HepG2 (cell line): Measurements from ENCODE around the gene ERICH6. TPM values are rescaled to one million over a fixed set of nuclear protein-coding genes. Genes with fewer than 3 reads are reported as not detected.

Source experiments
- ELF3 ChIP-seq: IDR thresholded peaks from 2 replicates; pipeline ENCODE4 v1.6.1; 2016; ENCODE audit warnings: missing genetic modification reagents, missing compliant biosample characterization
- HIC2 ChIP-seq: sonication (generic); formaldehyde crosslinking; IDR thresholded peaks from 2 replicates; pipeline ENCODE4 v1.9.0; 2022; ENCODE audit warnings: low read depth, missing genetic modification reagents
- HOXA3 ChIP-seq: sonication (generic); formaldehyde crosslinking; IDR thresholded peaks from 2 replicates; pipeline ENCODE4 v1.5.0; 2020; ENCODE audit warnings: missing genetic modification reagents
- MAFF ChIP-seq: IDR thresholded peaks from 2 replicates; pipeline ENCODE4 v1.6.1; 2011; ENCODE audit warnings: low read depth, low read length, improper control_type of control experiment
- RBM22 ChIP-seq: fragments of 200-400 bp; formaldehyde crosslinking; optimal IDR thresholded peaks from 2 replicates; pipeline ENCODE3; 2017; ENCODE audit warnings: mild to moderate bottlenecking, low read length, moderate library complexity
- TEAD3 ChIP-seq: optimal IDR thresholded peaks from 2 replicates; pipeline ENCODE3; 2016; ENCODE audit warnings: borderline replicate concordance
- ZNF143 ChIP-seq: sonication (generic); formaldehyde crosslinking; IDR thresholded peaks from 2 replicates; pipeline ENCODE4 v1.4.0; 2020; ENCODE audit warnings: missing genetic modification reagents
- ZNF318 ChIP-seq: sonication (generic); formaldehyde crosslinking; IDR thresholded peaks from 2 replicates; pipeline ENCODE4 v1.4.0; 2020; ENCODE audit warnings: mild to moderate bottlenecking, missing genetic modification reagents
- polyA plus RNA-seq, 8 experiments: library from polyadenylated mRNA; depleted of rRNA in 3 of 8; stranded (reverse) in 7 of 8; unstranded in 1 of 8; fragments of >200 nt; fragmentation: Illumina TruSeq in 4 of 8; extraction: Trizol in 4 of 8; gene quantifications; 2 replicates each; pipeline versions ENCODE4 v1.2.1 to v1.2.3, GENCODE V29; 2011 to 2016; ENCODE audit warnings: low read depth in 4 of 8, missing spikeins in 1 of 8, mixed read lengths in 1 of 8; ENCODE audit not compliant: insufficient read depth in 1 of 8
- total RNA-seq, 5 experiments: library from RNA; depleted of rRNA; stranded (reverse); fragments of >200 nt; fragmentation: Illumina TruSeq; extraction: Trizol; gene quantifications; 2 replicates each; pipeline ENCODE4 v1.2.3, GENCODE V29; 2016; ENCODE audit warnings: low read depth in 1 of 5
- TF ChIP-seq, protein P1 (sequence below): sonication (generic); formaldehyde crosslinking; IDR thresholded peaks from 2 replicates; pipeline ENCODE4 v1.4.0; 2020; ENCODE audit warnings: missing genetic modification reagents
- TF ChIP-seq, protein P2 (sequence below): IDR thresholded peaks from 2 replicates; pipeline ENCODE4 v1.6.1; 2016; ENCODE audit warnings: missing compliant biosample characterization, missing genetic modification reagents, borderline replicate concordance

The ERICH6 gene
- total and polyA plus RNA-seq, 2 of the 13 experiments (the other 11 are each of a cell fraction or from before 2014, with no cell fraction given) = 0.03 TPM; not detected in 1

- TF ChIP-seq ELF3 (CRISPR knock-in tag) (peak; percentile 2; the same call in 1 of the 2 replicates), ZNF318 (CRISPR knock-in tag) (no peak), HOXA3 (CRISPR knock-in tag) (no peak), MAFF (no peak), RBM22 (peak; percentile 29), HIC2 (CRISPR knock-in tag) (0 out of 2 replicates have a peak, but pooled peaks have one; percentile 7), ZNF143 (peak; percentile 64; the same call in 1 of the 2 replicates), TEAD3 (CRISPR knock-in tag) (peak; percentile 3)
- TF ChIP-seq, protein P1, sequence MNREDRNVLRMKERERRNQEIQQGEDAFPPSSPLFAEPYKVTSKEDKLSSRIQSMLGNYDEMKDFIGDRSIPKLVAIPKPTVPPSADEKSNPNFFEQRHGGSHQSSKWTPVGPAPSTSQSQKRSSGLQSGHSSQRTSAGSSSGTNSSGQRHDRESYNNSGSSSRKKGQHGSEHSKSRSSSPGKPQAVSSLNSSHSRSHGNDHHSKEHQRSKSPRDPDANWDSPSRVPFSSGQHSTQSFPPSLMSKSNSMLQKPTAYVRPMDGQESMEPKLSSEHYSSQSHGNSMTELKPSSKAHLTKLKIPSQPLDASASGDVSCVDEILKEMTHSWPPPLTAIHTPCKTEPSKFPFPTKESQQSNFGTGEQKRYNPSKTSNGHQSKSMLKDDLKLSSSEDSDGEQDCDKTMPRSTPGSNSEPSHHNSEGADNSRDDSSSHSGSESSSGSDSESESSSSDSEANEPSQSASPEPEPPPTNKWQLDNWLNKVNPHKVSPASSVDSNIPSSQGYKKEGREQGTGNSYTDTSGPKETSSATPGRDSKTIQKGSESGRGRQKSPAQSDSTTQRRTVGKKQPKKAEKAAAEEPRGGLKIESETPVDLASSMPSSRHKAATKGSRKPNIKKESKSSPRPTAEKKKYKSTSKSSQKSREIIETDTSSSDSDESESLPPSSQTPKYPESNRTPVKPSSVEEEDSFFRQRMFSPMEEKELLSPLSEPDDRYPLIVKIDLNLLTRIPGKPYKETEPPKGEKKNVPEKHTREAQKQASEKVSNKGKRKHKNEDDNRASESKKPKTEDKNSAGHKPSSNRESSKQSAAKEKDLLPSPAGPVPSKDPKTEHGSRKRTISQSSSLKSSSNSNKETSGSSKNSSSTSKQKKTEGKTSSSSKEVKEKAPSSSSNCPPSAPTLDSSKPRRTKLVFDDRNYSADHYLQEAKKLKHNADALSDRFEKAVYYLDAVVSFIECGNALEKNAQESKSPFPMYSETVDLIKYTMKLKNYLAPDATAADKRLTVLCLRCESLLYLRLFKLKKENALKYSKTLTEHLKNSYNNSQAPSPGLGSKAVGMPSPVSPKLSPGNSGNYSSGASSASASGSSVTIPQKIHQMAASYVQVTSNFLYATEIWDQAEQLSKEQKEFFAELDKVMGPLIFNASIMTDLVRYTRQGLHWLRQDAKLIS (CRISPR knock-in tag) = no peak
- TF ChIP-seq, protein P2, sequence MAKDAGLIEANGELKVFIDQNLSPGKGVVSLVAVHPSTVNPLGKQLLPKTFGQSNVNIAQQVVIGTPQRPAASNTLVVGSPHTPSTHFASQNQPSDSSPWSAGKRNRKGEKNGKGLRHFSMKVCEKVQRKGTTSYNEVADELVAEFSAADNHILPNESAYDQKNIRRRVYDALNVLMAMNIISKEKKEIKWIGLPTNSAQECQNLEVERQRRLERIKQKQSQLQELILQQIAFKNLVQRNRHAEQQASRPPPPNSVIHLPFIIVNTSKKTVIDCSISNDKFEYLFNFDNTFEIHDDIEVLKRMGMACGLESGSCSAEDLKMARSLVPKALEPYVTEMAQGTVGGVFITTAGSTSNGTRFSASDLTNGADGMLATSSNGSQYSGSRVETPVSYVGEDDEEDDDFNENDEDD (CRISPR knock-in tag) = 0 out of 2 replicates have a peak, but pooled peaks have one; percentile 2
Measured at GRCh38 chr3:150738688-150739087, 35.0 kb upstream of the ERICH6 start (continued).
